Measurements from ENCODE around the gene CMTM6. TPM values are rescaled to one million over a fixed set of nuclear protein-coding genes. Genes with fewer than 3 reads are reported as not detected.

The CMTM6 gene
- total RNA-seq, 1 experiment from 2014 or later = 39.7 TPM

DNA sequence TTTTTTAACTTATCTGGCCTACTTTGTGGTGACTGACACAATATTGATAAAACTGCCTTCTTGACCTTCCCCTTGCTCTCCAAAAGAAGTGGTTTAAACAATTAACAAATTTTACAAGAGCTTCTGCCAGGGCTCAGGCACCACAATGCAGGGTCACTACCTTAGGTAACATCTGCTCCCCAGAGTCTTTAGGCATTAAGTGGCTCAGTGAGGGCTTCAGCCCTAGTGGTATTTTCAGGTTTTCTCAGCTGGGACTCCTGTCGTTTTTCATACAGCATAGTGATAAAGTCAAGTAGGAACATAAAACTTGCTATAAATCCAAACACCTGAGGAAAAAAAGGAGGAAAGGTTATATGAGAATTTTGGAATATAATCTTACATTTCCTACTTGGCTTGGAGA, 18.9 kb downstream of the CMTM6 start:
- POLR2A ChIA-PET = no interaction called here
- Histone ChIP-seq H3K36me3 (ENCODE audit: control insufficient read depth, insufficient read depth, low read length) (no peaks in the 10 kb centered on the region), H3K4me1 (no peaks in the 10 kb centered on the region), H3K4me3 (ENCODE audit: low read depth, low read length) (no peak overlapping the region), H3K9me3 (no peaks in the 10 kb centered on the region), H3K27me3 (replicated peaks; ENCODE audit: control insufficient read depth, insufficient read depth, low read length) (no peaks in the 10 kb centered on the region)
- CTCF ChIA-PET = no interaction called here
- BruUV-seq (replicated peaks) = no TSS peak
- H3K27ac Mint-ChIP-seq (ENCODE audit: unreplicated experiment) = no peak overlapping the region
- peaks cover 23% of the 10 kb centered on the region for H3K36me3 Mint-ChIP-seq (ENCODE audit: insufficient read depth, unreplicated experiment)
- no peak for DNase-seq
- TF ChIP-seq CTCF (IDR thresholded peaks at IDR 0.05; ENCODE audit: insufficient read depth in 1 of 2, low read depth in 1 of 2, low read length in 1 of 2, severe bottlenecking in 1 of 2, unreplicated experiment in 1 of 2) = no peak
- H3K4me1 Mint-ChIP-seq (ENCODE audit: low read depth, unreplicated experiment) = peaks cover 9% of the 10 kb centered on the region
- intact Hi-C loops (cut with micrococcal nuclease; ENCODE audit: unreplicated experiment) = no loop called here
- H3K9me3 Mint-ChIP-seq (ENCODE audit: unreplicated experiment) = no peaks in the 10 kb centered on the region
- H3K27me3 Mint-ChIP-seq (ENCODE audit: insufficient read depth, unreplicated experiment) = no peaks in the 10 kb centered on the region
- H3K4me3 Mint-ChIP-seq (ENCODE audit: unreplicated experiment) = no peak overlapping the region

DNA sequence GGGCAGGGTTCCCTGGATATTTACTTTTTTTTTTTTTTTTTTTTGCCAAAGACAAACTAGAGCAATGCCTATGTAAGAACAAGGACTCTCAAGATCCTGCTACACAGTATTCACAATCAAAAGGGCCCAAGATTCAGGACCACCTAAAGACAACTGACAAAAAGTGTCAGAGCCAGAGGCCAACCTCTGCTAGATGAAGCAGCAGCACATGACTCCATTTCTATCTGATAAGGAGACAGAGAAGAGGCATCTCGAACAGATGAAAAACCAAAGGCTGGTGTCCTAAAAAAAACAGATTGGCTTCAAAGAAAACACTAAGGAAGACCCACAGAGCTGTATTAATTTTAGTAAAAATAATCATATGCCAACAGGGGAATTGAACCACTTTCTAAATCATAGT, 20.0 kb downstream of the CMTM6 start:
- no peak for TF ChIP-seq CTCF (IDR thresholded peaks at IDR 0.05; ENCODE audit: insufficient read depth in 1 of 2, low read depth in 1 of 2, low read length in 1 of 2, severe bottlenecking in 1 of 2, unreplicated experiment in 1 of 2)
- no peak overlapping the region for H3K27ac Mint-ChIP-seq (ENCODE audit: unreplicated experiment)

DNA sequence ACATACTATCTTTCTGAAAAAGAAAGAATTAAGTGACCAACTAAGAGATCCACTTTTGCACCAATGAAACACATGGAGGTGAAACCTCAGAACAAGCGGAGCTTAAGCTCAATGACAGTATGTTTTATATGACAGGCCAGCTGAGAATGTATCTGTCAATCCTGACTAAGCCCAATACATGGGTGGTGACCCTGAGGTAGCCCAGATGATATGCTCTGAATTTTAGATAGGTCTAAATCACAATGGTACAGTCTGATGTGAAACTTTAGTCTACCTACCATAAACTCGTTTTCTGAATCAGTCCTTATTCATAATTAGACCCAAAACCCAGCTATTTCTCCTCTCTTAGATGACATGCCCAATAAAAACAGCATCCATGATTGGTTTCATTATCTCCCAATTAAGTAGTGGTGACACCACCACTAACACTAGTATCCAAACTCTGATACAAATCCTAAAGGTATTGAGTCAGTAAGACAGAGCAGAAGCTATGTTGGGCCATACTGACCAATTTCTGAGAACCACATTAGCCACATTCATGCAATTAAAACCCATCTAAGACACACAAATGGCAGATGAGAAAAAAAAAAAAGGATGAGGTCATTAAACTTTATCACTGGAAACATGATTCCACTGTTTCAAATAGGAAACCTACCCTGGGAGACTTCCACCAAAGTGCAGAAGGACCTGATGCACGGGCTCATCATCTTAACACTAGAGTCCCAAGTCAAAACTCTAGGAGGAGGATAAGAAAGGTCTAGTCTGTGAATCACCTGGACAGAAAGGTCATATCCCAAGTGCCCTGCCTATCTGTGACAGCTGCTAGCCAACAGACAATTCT, 20.6 kb downstream of the CMTM6 start:
- no peak overlapping the region for H3K4me3 ChIP-seq (ENCODE audit: low read depth, low read length)
- no peak for TF ChIP-seq CTCF (IDR thresholded peaks at IDR 0.05; ENCODE audit: insufficient read depth in 1 of 2, low read depth in 1 of 2, low read length in 1 of 2, severe bottlenecking in 1 of 2, unreplicated experiment in 1 of 2)
- peaks cover 28% of the 10 kb centered on the region for H3K36me3 Mint-ChIP-seq (ENCODE audit: insufficient read depth, unreplicated experiment)

More for the DNA sequence above, 20.0 kb downstream of the CMTM6 start:
- Histone ChIP-seq H3K36me3 (ENCODE audit: control insufficient read depth, insufficient read depth, low read length) (no peaks in the 10 kb centered on the region), H3K27me3 (replicated peaks; ENCODE audit: control insufficient read depth, insufficient read depth, low read length) (no peaks in the 10 kb centered on the region), H3K9me3 (no peaks in the 10 kb centered on the region), H3K4me3 (ENCODE audit: low read depth, low read length) (no peak overlapping the region), H3K4me1 (no peaks in the 10 kb centered on the region)
- CTCF ChIA-PET = no interaction called here
- Mint-ChIP-seq H3K9me3 (ENCODE audit: unreplicated experiment) (no peaks in the 10 kb centered on the region), H3K4me1 (ENCODE audit: low read depth, unreplicated experiment) (peaks cover 9% of the 10 kb centered on the region), H3K4me3 (ENCODE audit: unreplicated experiment) (no peak overlapping the region), H3K36me3 (ENCODE audit: insufficient read depth, unreplicated experiment) (peaks cover 23% of the 10 kb centered on the region), H3K27me3 (ENCODE audit: insufficient read depth, unreplicated experiment) (no peaks in the 10 kb centered on the region)
- intact Hi-C loops (cut with micrococcal nuclease; ENCODE audit: unreplicated experiment) = no loop called here
- DNase-seq = no peak
- POLR2A ChIA-PET = no interaction called here
- no TSS peak for BruUV-seq (replicated peaks)

More for the DNA sequence above, 20.6 kb downstream of the CMTM6 start:
- no peak for DNase-seq
- BruUV-seq (replicated peaks) = no TSS peak
- H3K27ac Mint-ChIP-seq (ENCODE audit: unreplicated experiment) = no peak overlapping the region
- no peaks in the 10 kb centered on the region for H3K9me3 ChIP-seq
- intact Hi-C loops (cut with micrococcal nuclease; ENCODE audit: unreplicated experiment) = no loop called here
- no peaks in the 10 kb centered on the region for H3K9me3 Mint-ChIP-seq (ENCODE audit: unreplicated experiment)
- no peaks in the 10 kb centered on the region for H3K4me1 ChIP-seq
- ChIA-PET POLR2A (no interaction called here), CTCF (no interaction called here)
- no peak overlapping the region for H3K4me3 Mint-ChIP-seq (ENCODE audit: unreplicated experiment)
- H3K27me3 ChIP-seq (replicated peaks; ENCODE audit: control insufficient read depth, insufficient read depth, low read length) = no peaks in the 10 kb centered on the region
- H3K27me3 Mint-ChIP-seq (ENCODE audit: insufficient read depth, unreplicated experiment) = no peaks in the 10 kb centered on the region
- H3K4me1 Mint-ChIP-seq (ENCODE audit: low read depth, unreplicated experiment) = peaks cover 9% of the 10 kb centered on the region
- H3K36me3 ChIP-seq (ENCODE audit: control insufficient read depth, insufficient read depth, low read length) = no peaks in the 10 kb centered on the region
